GM21576 (cell line): Measurements from ENCODE around the gene CMSS1.

ENCODE experiments used
- ATAC-seq: cut with Tn5 transposase; IDR thresholded peaks from one replicate; pipeline ENCODE4 v1.9.1; 2021; ENCODE audit warnings: mild to moderate bottlenecking, moderate library complexity; ENCODE audit not compliant: unreplicated experiment

The CMSS1 gene

DNA sequence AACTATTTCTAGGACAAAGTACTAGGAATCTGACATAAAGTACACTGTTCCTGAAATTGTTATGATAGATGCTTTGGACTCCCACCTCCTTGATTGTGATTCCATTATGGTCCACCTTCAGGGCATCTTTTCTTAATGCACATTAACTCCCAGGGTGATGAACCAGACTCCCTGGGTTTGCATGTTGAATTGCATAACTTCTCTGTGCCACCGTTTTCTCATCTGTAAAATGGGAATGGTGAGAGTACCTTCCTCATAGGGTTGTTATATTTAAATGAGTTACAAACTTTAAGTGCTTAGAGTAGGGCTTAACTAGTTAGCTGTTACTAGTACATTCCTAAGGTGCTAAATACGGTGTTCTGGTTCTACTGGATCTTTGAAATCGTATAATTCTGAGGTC, 81.9 kb downstream of the CMSS1 start:
- ATAC-seq: no peak

- no peak for ATAC-seq
These were observed 82.6 kb downstream of the CMSS1 start for GRCh38 chr3:99900248-99900647.

DNA sequence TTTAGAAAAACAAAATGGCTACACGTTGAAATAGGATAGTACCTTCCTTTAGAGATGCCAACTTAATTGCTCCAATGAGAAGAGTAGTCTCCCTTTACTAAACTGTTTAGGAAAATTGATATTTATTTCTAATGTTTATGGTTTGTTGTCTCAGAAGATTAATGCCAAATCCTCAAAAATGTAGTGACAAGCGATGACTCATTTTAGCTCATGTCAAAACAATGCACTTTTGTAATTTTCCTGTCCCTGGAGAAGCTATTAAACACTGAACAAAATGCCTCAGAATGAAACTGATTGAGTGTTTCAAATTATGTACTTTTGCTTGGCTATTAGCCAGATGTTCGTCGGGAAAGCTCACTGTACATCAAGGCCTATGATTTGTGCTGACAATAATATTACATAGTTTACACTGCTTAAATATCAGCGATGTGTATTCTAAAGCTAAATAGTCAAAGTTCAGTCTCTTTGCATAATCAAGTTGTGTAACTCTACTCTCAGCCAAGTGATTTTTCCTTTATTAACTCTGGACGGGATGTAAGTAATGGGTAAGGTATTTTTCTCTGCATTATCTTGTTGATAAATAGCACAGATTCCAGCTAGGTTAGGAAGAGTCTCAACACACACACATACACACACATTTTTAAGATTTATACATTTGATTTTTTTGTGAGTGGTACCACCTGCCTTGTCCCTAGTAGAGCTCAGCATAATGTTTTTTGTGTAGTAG, 83.7 kb downstream of the CMSS1 start:
- ATAC-seq: no peak

DNA sequence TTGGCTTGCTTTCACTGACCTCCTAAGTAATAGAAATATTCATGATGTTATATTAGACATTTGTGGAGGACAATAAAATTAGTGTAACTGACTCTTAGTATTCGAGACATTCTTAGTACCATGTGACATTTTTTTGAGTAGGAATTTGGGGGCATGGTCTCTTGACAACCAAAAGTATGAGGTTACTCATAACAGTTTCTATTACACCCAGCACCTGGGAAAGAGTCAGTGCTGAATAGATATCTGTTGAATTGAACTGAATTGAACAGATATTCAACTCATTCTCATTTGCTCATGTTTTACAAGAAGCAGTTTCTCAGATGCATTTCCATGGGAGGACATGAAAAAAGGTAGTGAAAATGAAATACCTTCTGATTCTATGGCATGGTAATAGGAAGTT, 84.4 kb downstream of the CMSS1 start:
- no peak for ATAC-seq

- ATAC-seq: no peak
These were observed 86.2 kb downstream of the CMSS1 start for GRCh38 chr3:99903869-99904268.

- ATAC-seq: no peak
These were observed 90.4 kb downstream of the CMSS1 start for GRCh38 chr3:99907959-99908544.

- ATAC-seq: no peak
These were observed 92.2 kb downstream of the CMSS1 start for GRCh38 chr3:99909714-99910495.

GRCh38 chr3:99910752-99911290, 93.2 kb downstream of the CMSS1 start:
- ATAC-seq: no peak

DNA sequence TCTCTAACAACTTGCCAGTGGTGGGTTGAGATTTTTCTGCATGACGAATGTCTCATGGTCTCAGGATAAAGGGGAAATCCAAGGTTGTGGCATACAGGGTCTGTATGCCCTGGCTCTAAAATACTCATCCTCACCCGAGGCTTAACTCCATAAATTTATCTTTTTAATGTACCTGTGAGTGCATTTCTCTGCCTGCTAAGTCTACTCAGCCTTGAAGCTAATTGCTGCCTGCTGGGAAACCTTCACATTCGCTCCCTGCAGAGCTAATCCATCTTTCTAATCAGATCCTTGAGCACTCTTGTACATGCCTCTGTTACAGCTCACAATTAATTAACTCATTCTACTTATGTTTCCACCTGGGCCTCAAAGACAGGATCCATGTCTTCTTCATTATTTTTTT, 93.8 kb downstream of the CMSS1 start:
- no peak for ATAC-seq

- ATAC-seq: no peak
These were observed 98.3 kb downstream of the CMSS1 start for GRCh38 chr3:99915906-99916432.

- ATAC-seq: no peak
These were observed 101.1 kb downstream of the CMSS1 start for GRCh38 chr3:99918715-99919114.

GRCh38 chr3:99919694-99920093, 102.0 kb downstream of the CMSS1 start:
- ATAC-seq: no peak

DNA sequence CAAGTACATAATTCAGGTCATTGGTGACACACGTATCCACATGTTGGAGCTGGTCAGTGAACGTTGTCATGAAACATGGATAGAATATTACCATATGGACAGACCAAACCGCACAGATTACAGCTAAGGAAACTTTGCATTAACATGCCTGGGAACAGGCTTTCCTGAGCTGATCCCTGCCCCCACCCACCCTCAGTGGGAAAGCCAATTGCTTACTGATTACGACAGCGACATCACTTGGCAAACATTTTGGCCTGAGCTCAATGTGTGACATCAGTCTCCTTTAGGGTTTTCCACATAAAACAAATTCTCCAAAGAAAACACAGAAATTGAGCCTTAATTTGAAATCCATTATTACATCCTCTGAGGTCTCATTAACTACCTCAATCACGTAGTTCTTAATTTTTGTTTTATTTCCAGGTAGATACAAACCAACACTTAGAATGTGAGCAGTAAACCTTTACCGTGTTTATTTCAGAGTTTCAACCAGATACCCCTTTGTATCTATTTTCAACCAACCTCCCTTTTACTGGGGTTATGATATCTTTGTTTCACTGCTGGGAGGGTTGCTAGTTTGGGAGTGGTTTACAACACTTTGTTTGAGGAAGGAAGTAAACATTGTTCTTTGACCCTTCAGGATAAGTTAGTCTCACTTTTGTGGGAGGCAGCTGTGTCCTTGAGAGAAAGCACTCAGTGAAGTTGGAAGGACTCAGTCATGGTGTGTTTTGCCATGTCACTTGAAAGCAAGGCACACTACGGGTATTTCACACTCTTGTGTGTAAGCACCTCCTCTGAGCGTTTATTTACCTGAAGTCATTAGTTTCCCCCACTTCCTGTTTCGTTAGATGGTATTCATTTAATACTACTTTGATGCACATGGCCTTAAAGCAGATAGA, 103.1 kb downstream of the CMSS1 start:
- ATAC-seq: no peak

- no peak for ATAC-seq
These were observed 103.7 kb downstream of the CMSS1 start for GRCh38 chr3:99921377-99921695.

DNA sequence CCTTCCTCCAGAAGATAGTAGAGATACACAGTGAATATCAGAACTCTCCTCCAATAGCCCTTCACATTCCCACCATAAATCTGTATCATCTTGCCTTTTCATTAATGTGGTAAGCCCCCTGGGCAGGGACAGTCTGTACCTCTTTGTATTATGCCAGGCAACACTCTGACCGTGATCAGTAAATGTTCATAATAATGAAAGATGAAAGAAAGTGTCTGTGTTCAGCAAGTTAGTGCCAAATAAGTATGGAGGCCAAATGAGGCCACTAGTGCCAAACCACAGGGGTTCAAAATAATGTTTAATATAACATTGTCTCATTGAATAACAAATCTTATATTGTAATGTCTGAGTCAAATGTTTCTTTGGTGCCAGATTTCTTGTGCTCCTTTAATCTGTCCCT, 104.3 kb downstream of the CMSS1 start:
- no peak for ATAC-seq

GRCh38 chr3:99923873-99924272, 106.2 kb downstream of the CMSS1 start:
- no peak for ATAC-seq

- ATAC-seq: no peak
These were observed 108.0 kb downstream of the CMSS1 start for GRCh38 chr3:99925584-99926230.

GRCh38 chr3:99927671-99928457, 110.2 kb downstream of the CMSS1 start:
- no peak for ATAC-seq
